ENCODE results near the gene SLC30A9. TPM values are rescaled to one million over a fixed set of nuclear protein-coding genes. Genes with fewer than 3 reads are reported as not detected.

Gene SLC30A9
- total RNA-seq, 1 experiment from 2014 or later: 43.4 TPM

DNA sequence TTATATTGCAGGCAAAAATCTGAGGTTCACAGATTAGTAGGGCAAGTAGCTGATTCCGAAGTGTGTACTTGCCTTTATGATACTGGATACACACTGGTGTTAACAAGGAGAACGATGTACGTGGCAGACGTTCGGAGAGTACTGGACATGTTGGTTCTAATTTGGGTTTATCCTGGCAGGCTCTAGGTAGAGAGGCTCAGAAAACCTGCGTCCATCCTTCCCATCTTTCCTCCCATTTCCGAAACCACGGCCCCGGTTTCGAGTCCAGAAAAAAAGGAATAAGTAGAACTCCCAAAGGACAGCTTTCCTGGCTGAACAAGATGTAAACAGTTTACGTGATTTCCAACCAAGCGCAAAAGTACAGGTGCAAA, 351 bp upstream of the SLC30A9 start:
- intact Hi-C loops (cut with micrococcal nuclease; ENCODE audit: unreplicated experiment): no loop called here
- H3K9me3 Mint-ChIP-seq (ENCODE audit: low read depth, unreplicated experiment): no peaks in the 10 kb centered on the region
- no peaks in the 10 kb centered on the region for H3K4me1 Mint-ChIP-seq (ENCODE audit: low read depth, unreplicated experiment)
- CTCF ChIA-PET: no interaction called here
- TF ChIP-seq, protein P1, sequence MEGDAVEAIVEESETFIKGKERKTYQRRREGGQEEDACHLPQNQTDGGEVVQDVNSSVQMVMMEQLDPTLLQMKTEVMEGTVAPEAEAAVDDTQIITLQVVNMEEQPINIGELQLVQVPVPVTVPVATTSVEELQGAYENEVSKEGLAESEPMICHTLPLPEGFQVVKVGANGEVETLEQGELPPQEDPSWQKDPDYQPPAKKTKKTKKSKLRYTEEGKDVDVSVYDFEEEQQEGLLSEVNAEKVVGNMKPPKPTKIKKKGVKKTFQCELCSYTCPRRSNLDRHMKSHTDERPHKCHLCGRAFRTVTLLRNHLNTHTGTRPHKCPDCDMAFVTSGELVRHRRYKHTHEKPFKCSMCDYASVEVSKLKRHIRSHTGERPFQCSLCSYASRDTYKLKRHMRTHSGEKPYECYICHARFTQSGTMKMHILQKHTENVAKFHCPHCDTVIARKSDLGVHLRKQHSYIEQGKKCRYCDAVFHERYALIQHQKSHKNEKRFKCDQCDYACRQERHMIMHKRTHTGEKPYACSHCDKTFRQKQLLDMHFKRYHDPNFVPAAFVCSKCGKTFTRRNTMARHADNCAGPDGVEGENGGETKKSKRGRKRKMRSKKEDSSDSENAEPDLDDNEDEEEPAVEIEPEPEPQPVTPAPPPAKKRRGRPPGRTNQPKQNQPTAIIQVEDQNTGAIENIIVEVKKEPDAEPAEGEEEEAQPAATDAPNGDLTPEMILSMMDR (IDR thresholded peaks at IDR 0.05; ENCODE audit: unreplicated experiment): no peak
- no peaks in the 10 kb centered on the region for H3K27me3 Mint-ChIP-seq (ENCODE audit: unreplicated experiment)
- peak overlapping the region; percentile 98 for H3K27ac Mint-ChIP-seq (ENCODE audit: unreplicated experiment)
- peaks cover 28% of the 10 kb centered on the region for H3K36me3 Mint-ChIP-seq (ENCODE audit: insufficient read depth, unreplicated experiment)
- peak overlapping the region; percentile 88 for H3K4me3 Mint-ChIP-seq (ENCODE audit: low read depth, unreplicated experiment)
- DNase-seq: no peak
- BruUV-seq (replicated peaks): no TSS peak

GRCh38 chr4:41991916-41992767, 1.8 kb downstream of the SLC30A9 start:
- TF ChIP-seq, protein P1 (IDR thresholded peaks at IDR 0.05; ENCODE audit: unreplicated experiment): no peak
- DNase-seq: peak; percentile 14
- CTCF ChIA-PET: no interaction called here
- peak overlapping the region; percentile 88 for H3K4me3 Mint-ChIP-seq (ENCODE audit: low read depth, unreplicated experiment)
- H3K9me3 Mint-ChIP-seq (ENCODE audit: low read depth, unreplicated experiment): no peaks in the 10 kb centered on the region
- peaks cover 28% of the 10 kb centered on the region for H3K36me3 Mint-ChIP-seq (ENCODE audit: insufficient read depth, unreplicated experiment)
- intact Hi-C loops (cut with micrococcal nuclease; ENCODE audit: unreplicated experiment): no loop called here
- H3K27ac Mint-ChIP-seq (ENCODE audit: unreplicated experiment): no peak overlapping the region
- no peaks in the 10 kb centered on the region for H3K27me3 Mint-ChIP-seq (ENCODE audit: unreplicated experiment)
- BruUV-seq (replicated peaks): no TSS peak
- no peaks in the 10 kb centered on the region for H3K4me1 Mint-ChIP-seq (ENCODE audit: low read depth, unreplicated experiment)

DNA sequence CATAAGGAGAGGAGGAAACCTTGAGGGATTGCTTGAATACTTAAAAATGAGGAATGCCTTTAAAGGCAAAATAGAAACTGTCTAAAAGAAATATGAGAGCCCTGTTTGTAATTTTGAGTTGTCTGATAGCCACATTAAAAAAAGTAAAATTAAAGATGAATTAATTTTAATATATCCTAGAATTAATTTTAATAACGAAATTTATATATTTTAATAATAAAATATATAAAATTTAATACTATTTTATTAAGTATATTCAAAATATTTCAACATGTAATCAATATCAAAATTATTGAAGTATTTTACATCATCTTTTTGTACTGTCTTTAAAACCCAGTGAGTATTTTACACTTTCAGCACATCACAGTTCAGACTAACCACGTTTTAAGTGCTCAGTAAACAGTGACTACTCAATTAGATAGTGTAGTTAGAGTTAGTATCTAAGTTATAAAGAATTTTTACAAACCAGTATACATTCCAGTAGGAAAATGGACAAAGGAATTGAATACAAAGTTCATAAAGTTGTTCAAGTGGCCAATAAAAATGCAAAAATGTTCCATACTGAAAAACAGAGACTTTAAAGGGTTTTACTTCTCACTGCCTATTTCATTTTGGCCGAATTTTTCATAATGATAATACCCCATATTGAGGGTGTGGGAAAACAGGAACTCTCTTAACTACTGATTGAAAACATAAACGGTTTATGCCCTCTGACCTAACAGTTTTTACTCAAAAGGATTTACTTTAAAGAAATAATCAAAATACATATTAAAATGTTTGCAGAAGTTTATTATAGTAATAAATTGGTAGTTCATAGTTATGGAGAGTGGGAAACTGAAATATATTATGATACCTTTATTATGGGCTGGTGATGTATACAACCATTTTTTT, 2.9 kb downstream of the SLC30A9 start:
- Mint-ChIP-seq H3K9me3 (ENCODE audit: low read depth, unreplicated experiment) (no peaks in the 10 kb centered on the region), H3K27me3 (ENCODE audit: unreplicated experiment) (no peaks in the 10 kb centered on the region), H3K36me3 (ENCODE audit: insufficient read depth, unreplicated experiment) (peaks cover 28% of the 10 kb centered on the region), H3K27ac (ENCODE audit: unreplicated experiment) (no peak overlapping the region), H3K4me3 (ENCODE audit: low read depth, unreplicated experiment) (no peak overlapping the region), H3K4me1 (ENCODE audit: low read depth, unreplicated experiment) (no peaks in the 10 kb centered on the region)
- no peak for DNase-seq
- intact Hi-C loops (cut with micrococcal nuclease; ENCODE audit: unreplicated experiment): no loop called here
- CTCF ChIA-PET: no interaction called here
- BruUV-seq (replicated peaks): no TSS peak
- TF ChIP-seq, protein P1 (IDR thresholded peaks at IDR 0.05; ENCODE audit: unreplicated experiment): no peak

GRCh38 chr4:41994461-41994985, 4.2 kb downstream of the SLC30A9 start:
- DNase-seq: no peak
- Mint-ChIP-seq H3K4me1 (ENCODE audit: low read depth, unreplicated experiment) (no peaks in the 10 kb centered on the region), H3K9me3 (ENCODE audit: low read depth, unreplicated experiment) (no peaks in the 10 kb centered on the region), H3K36me3 (ENCODE audit: insufficient read depth, unreplicated experiment) (peaks cover 28% of the 10 kb centered on the region), H3K27me3 (ENCODE audit: unreplicated experiment) (no peaks in the 10 kb centered on the region), H3K4me3 (ENCODE audit: low read depth, unreplicated experiment) (no peak overlapping the region), H3K27ac (ENCODE audit: unreplicated experiment) (no peak overlapping the region)
- CTCF ChIA-PET: no interaction called here
- TF ChIP-seq, protein P1 (IDR thresholded peaks at IDR 0.05; ENCODE audit: unreplicated experiment): no peak
- intact Hi-C loops (cut with micrococcal nuclease; ENCODE audit: unreplicated experiment): no loop called here
- BruUV-seq (replicated peaks): no TSS peak
